Middle frontal gyrus (tissue), 1 donor: Measurements from ENCODE around the gene RASA3.
"Not testable (repeated sequence)": the region's sequence is repeated elsewhere in the genome, so short reads cannot be mapped to it uniquely, and the experiment has no call there.

Experiments used
- DNase-seq: peaks from one replicate; pipeline ENCODE4 v3.0.0-alpha.2; 2015; ENCODE audit warnings: low spot score; ENCODE audit errors: extremely low spot score

Gene RASA3

GRCh38 chr13:114127473-114128347 is 4.7 kb downstream of the RASA3 start:
- DNase-seq: no peak

DNA sequence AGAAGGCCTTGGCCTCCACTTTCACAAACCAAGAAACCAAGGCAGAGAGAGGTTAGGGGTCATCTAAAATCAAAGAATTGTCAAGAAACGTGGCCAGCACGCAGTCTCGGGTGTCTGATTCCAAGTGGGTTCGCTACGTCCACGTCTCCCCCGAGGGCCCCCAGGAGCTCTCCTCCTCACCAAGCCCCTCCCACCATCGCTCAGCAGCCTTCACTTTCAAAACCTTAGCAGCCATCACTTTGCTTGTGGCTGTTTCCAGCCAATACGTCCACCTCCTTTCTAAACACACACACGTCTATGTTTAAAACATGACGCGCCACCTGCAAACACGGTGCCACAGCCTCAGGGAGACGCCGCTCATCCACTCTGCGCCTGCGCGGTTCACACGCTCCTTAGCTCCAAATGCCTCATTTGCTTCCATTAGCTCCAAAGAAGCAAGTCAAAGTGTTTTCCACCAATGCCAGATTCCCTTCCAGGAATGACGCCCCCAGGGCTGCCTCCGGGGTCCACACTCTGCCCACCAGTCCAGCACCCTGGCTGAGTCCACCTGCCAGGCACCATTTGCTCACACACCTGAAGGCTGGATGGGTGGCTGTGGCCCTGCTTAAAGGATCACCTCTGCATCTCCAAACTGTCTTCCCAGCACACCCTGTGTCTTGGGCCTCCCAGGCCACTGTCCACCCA is 5.5 kb downstream of the RASA3 start:
- no peak for DNase-seq

GRCh38 chr13:114126086-114126485 is 6.3 kb downstream of the RASA3 start:
- DNase-seq: not testable (repeated sequence)

- DNase-seq: no peak
Observed at GRCh38 chr13:114125589-114125988, 6.8 kb downstream of the RASA3 start.

DNA sequence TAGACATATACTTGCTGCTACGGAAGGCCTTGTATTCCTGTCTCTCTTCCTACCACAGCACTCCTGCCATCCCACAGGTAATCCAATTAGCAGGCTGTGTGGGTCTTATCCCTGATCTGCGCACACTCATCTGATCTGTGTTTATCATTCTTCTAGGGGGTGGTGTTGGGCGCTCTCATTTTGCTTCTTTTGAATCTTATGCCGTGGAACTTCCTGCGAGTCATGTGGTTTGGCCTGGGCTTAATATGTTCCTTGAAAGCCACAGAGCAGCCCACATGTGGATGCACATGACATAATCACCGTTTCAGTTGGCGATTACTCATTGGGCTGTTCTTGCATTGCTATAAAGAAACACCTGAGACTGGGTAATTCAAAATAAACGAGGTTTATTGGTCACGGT is 7.5 kb downstream of the RASA3 start:
- DNase-seq: no peak

GRCh38 chr13:114124431-114124830 is 8.0 kb downstream of the RASA3 start:
- no peak for DNase-seq

DNA sequence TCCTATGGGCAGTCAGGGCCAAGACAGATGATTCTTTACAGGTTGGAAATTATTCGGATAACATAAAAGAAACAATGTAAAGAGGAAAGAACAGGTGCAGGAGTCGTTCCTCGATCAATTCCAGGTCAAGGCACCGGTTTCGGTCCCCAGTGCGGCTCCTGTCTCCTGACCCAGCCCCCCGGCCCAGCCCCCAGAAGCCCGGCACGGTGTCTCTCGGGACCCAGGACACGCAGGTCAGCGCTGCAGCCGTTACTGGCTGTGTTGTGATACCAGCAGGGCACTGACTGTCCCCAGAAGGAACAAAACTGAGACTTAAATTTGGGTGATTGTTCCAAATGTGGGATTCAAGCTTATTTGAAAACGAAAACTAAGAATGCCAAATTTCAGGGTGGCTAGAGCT is 8.5 kb downstream of the RASA3 start:
- DNase-seq: no peak

- no peak for DNase-seq
Observed at GRCh38 chr13:114123448-114123847, 9.0 kb downstream of the RASA3 start.

- DNase-seq: no peak
Observed at GRCh38 chr13:114122591-114123211, 9.7 kb downstream of the RASA3 start.

GRCh38 chr13:114122127-114122511 is 10.3 kb downstream of the RASA3 start:
- no peak for DNase-seq

GRCh38 chr13:114121496-114122126 is 10.8 kb downstream of the RASA3 start:
- DNase-seq: no peak

DNA sequence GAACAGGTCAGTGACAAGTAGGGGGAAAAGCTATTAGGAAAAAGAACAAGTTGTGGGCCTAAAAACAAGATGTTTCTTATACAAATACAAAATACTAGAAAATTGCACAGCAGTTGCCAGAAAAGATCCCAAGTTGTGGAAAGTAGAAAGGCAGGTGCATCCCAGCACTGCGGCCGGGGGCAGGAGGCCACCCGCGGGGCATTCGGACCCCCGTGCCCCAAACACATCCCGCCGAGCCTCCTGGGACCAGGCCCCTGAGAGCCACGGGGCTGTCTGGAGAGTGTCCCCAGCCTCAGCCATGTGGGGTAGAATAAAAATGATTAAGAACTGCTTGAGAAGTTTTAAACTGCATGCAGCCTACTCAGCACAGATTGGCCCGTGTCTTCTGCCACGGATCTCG is 11.4 kb downstream of the RASA3 start:
- no peak for DNase-seq

GRCh38 chr13:114120591-114121011 is 11.8 kb downstream of the RASA3 start:
- DNase-seq: no peak

DNA sequence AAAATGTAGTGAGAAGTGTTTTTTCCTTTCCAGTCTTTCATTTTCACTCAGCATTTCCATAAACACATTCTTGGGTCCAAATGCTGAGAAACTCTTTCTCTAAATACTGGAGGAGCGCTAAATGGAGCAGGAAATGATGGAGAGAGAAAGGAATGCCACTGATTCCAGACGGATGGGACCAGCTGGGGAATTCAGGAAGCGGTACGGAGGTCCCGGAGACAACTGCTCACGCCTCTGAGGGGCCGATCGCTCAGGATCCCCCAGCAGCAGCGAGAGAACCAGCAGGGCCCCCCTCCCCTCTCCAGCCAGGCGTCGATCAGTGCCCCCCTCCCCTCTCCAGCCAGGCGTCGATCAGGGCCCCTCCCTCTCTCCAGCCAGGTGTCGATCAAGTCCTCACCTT is 13.2 kb downstream of the RASA3 start:
- DNase-seq: no peak

DNA sequence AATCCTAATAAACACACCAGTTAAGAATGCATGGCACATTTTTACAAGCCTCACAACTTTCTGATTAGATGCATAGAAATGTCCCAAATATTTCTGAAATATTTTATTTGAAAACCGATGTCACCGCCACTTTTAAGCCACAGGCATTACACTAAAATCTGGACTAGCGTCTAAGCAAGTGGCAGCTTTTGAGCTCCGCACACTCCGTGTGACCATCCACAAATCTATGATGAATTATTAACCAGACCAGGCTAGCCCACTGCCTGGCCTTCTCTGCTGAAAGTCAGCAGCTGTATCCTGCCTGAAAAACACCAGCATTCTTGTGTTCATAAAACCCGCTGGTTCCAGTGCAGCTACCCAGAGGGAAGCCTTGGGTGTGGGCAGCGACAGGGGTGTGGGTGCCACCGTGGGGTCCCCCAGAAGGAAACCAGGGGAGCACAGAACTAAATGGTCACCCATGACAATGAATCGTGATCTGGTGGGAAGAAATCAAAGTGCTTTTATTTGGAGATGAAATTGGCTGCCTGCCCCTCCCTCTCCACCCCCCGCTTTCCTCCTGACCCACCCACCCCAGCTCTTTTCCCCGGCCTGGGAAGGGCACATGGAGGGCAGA is 13.8 kb downstream of the RASA3 start:
- DNase-seq: no peak

DNA sequence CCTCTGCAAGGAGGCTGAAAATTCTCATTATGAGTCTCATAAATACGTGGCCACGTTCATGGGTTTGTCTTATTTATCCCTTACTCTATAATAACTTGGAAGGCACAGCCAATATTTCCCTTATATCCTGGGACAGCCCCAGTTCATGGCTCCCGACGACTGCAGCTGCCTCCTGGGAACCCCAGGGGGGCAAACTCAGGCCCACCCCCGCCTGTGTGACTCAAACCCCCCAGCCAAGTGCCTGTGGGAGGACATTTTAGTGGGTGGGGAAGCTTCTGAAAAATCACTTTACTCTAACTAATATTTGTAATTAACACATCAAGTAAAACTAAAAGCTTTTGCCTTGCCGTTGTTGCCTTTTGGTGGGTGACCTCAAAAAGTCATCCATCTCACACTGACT is 14.3 kb downstream of the RASA3 start:
- DNase-seq: no peak

- not testable (repeated sequence) for DNase-seq
Observed at GRCh38 chr13:114117341-114117874, 15.0 kb downstream of the RASA3 start.

- no peak for DNase-seq
Observed at GRCh38 chr13:114116734-114117133, 15.7 kb downstream of the RASA3 start.

- DNase-seq: no peak
Observed at GRCh38 chr13:114115796-114116195, 16.6 kb downstream of the RASA3 start.

DNA sequence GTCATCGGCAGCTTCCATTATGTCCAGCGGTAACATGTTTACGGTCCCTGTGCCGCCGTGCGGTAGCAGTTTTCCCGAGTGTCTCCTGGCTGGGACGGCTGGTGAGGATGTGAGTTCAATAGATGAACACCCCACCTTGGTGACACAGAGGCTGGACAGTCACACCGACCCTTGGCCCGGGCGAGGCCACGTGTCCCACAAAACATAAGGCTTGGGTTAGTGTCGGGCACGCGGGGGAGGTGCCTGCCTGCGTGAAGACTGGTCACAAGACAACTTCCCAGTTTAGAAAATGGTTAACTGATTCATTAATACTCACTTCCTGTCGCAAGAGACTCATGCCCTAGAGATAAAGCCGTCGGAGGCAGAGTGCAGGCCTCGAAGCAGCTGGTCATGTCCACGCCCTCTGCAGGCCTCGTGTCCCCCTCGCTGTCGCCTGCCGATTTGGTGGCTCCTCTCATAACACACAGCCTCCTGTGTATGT is 17.2 kb downstream of the RASA3 start:
- no peak for DNase-seq

DNA sequence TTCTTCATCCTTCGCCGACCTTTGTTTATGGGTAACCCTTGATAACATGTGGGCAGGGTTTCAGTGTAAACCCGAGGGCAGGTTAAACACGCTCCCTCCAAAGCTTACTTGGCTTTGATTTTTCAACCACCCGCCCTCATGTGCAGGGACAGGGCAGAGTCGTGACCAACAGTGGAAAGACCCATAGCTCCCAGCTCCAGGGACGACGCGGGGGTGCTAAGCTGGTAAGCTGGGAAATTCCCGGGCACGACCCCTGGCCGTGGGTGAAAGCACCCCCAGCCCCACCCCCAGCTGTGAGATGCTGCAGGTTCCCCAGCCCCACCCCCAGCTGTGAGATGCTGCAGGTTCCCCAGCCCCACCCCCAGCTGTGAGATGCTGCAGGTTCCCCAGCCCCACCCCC is 17.8 kb downstream of the RASA3 start:
- not testable (repeated sequence) for DNase-seq
